Fibroblast of lung (primary cell): ENCODE data around the gene RAP2C. TPM values are rescaled to one million over a fixed set of nuclear protein-coding genes. Genes with fewer than 3 reads are reported as not detected.

Experiments
- DNase-seq, 2 donors: peaks; one replicate each; pipeline versions ENCODE4 v3.0.0 to v3.0.0-alpha.2; 2010; ENCODE audit warnings: low read depth in 2 of 2
- H2AFZ ChIP-seq: 2 replicates; pipeline ENCODE4 v1.5.1; 2012; ENCODE audit warnings: low read length, control low read depth, inconsistent platforms
- H3K27ac ChIP-seq: 2 replicates; pipeline ENCODE4 v1.5.1; 2011; ENCODE audit warnings: low read length, control low read depth; ENCODE audit not compliant: insufficient read depth
- H3K27me3 ChIP-seq: 2 replicates; pipeline ENCODE4 v1.5.1; 2011; ENCODE audit warnings: mild to moderate bottlenecking, low read length; ENCODE audit not compliant: control insufficient read depth, insufficient read depth
- H3K36me3 ChIP-seq: 2 replicates; pipeline ENCODE4 v1.5.1; 2011; ENCODE audit warnings: low read length; ENCODE audit not compliant: control insufficient read depth, insufficient read depth
- H3K4me1 ChIP-seq: 2 replicates; pipeline ENCODE4 v1.5.1; 2011; ENCODE audit warnings: low read length; ENCODE audit not compliant: control insufficient read depth, insufficient read depth; ENCODE audit errors: extremely low read depth
- H3K4me2 ChIP-seq: 2 replicates; pipeline ENCODE4 v1.5.1; 2011; ENCODE audit warnings: low read length, control low read depth; ENCODE audit not compliant: insufficient read depth; ENCODE audit errors: extremely low read depth
- H3K4me3 ChIP-seq, 4 experiments: fragments of 200-600 bp in 1 of 4; sonication (generic) in 1 of 4; replicated peaks in 1 of 4; 2 replicates each; pipeline ENCODE4 v1.5.1; 2011 to 2016; ENCODE audit warnings: low read length in 4 of 4, low read depth in 3 of 4, mild to moderate bottlenecking in 3 of 4, control low read depth in 2 of 4, inconsistent platforms in 1 of 4, mixed read lengths in 1 of 4; ENCODE audit not compliant: insufficient read depth in 1 of 4; ENCODE audit errors: control extremely low read depth in 1 of 4
- H3K79me2 ChIP-seq: 2 replicates; pipeline ENCODE4 v1.5.1; 2012; ENCODE audit warnings: mild to moderate bottlenecking, low read length, inconsistent platforms; ENCODE audit not compliant: control insufficient read depth, insufficient read depth
- H3K9ac ChIP-seq: 2 replicates; pipeline ENCODE4 v1.5.1; 2011; ENCODE audit warnings: mild to moderate bottlenecking, low read length, control low read depth; ENCODE audit not compliant: insufficient read depth
- H3K9me3 ChIP-seq: 2 replicates; pipeline ENCODE4 v1.5.1; 2012; ENCODE audit warnings: low read depth, low read length; ENCODE audit not compliant: control insufficient read depth, insufficient read depth
- H4K20me1 ChIP-seq: 2 replicates; pipeline ENCODE4 v1.5.1; 2011; ENCODE audit warnings: low read length; ENCODE audit not compliant: control insufficient read depth, insufficient read depth; ENCODE audit errors: extremely low read depth
- EZH2 ChIP-seq: IDR thresholded peaks from 2 replicates; pipeline ENCODE4 v1.5.1; 2012; ENCODE audit warnings: low read length, control low read depth, mild to moderate bottlenecking; ENCODE audit errors: missing control alignments
- polyA plus RNA-seq, 2 donors: library from polyadenylated mRNA; depleted of rRNA in 1 of 2; stranded (reverse) in 1 of 2; unstranded in 1 of 2; fragments of >200 nt; gene quantifications; 2 replicates each; pipeline ENCODE4 v1.2.1, GENCODE V29; 2011 to 2012; ENCODE audit warnings: missing spikeins in 1 of 2
- total RNA-seq: library from RNA; depleted of rRNA; stranded (reverse); fragments of >200 nt; gene quantifications from 2 replicates; pipeline ENCODE4 v1.2.1, GENCODE V29; 2014
- TF ChIP-seq, protein P1 (sequence below), 2 donors: IDR thresholded peaks in 1 of 2; conservative IDR thresholded peaks in 1 of 2; 1 replicate in 1 of 2; 2 replicates in 1 of 2; pipeline ENCODE4 v1.5.1; 2011 to 2012; ENCODE audit warnings: low read length in 2 of 2, control low read depth in 1 of 2, inconsistent platforms in 1 of 2, low read depth in 1 of 2, mild to moderate bottlenecking in 1 of 2

Gene RAP2C
- total and polyA plus RNA-seq, 2 donors (not counting 1 experiment from before 2014, with no cell fraction given), result 18.5 to 24.4 TPM

DNA sequence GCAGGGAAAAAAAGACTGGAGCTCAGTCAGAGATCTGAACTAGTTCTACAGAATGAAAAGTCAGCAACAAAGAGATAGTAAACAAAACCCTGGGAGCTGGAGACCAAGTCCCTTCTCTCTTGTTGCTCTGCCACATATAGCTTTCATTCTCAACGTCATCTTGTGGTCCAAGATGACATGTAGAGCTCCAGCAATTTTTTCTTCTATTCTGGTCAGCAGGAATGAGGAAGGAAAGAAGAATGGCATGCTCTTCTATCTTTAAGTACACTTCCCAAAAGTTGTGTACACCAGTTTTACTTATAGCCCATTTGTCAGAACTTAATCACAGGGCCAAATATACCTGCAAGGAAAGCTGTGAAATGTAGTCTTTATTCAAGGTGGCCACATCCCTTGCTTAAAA, 45.6 kb downstream of the RAP2C start:
- H3K27ac ChIP-seq, result no peak overlapping the region
- H3K79me2 ChIP-seq, result no peaks in the 10 kb centered on the region
- DNase-seq, result no peak

GRCh38 chrX:132171881-132172280, 47.4 kb downstream of the RAP2C start:
- Histone ChIP-seq H3K27ac (no peak overlapping the region), H3K4me3 (no peak overlapping the region)
- DNase-seq, result no peak

More for the DNA sequence above, 45.6 kb downstream of the RAP2C start:
- no peaks in the 10 kb centered on the region for H3K9me3 ChIP-seq
- H2AFZ ChIP-seq, result no peak overlapping the region
- H3K4me1 ChIP-seq, result no peaks in the 10 kb centered on the region
- H3K4me3 ChIP-seq, result no peak overlapping the region
- no peak overlapping the region for H3K4me2 ChIP-seq
- H3K27me3 ChIP-seq, result no peaks in the 10 kb centered on the region
- no peak overlapping the region for H3K9ac ChIP-seq
- H4K20me1 ChIP-seq, result no peaks in the 10 kb centered on the region
- no peaks in the 10 kb centered on the region for H3K36me3 ChIP-seq
- TF ChIP-seq, protein P1, sequence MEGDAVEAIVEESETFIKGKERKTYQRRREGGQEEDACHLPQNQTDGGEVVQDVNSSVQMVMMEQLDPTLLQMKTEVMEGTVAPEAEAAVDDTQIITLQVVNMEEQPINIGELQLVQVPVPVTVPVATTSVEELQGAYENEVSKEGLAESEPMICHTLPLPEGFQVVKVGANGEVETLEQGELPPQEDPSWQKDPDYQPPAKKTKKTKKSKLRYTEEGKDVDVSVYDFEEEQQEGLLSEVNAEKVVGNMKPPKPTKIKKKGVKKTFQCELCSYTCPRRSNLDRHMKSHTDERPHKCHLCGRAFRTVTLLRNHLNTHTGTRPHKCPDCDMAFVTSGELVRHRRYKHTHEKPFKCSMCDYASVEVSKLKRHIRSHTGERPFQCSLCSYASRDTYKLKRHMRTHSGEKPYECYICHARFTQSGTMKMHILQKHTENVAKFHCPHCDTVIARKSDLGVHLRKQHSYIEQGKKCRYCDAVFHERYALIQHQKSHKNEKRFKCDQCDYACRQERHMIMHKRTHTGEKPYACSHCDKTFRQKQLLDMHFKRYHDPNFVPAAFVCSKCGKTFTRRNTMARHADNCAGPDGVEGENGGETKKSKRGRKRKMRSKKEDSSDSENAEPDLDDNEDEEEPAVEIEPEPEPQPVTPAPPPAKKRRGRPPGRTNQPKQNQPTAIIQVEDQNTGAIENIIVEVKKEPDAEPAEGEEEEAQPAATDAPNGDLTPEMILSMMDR (conservative IDR thresholded peaks at IDR 0.05 in 1 of 2, IDR thresholded peaks at IDR 0.05 in 1 of 2; ENCODE audit: low read depth in 1 of 2, low read length in 2 of 2), result no peak
- TF ChIP-seq EZH2, result no peak

GRCh38 chrX:132171478-132171877, 47.8 kb downstream of the RAP2C start:
- no peak for TF ChIP-seq EZH2
- TF ChIP-seq, protein P1 (conservative IDR thresholded peaks at IDR 0.05 in 1 of 2, IDR thresholded peaks at IDR 0.05 in 1 of 2; ENCODE audit: low read depth in 1 of 2, low read length in 2 of 2), result no peak
- H3K27me3 ChIP-seq, result no peaks in the 10 kb centered on the region
- H2AFZ ChIP-seq, result no peak overlapping the region
- H3K4me3 ChIP-seq, result no peak overlapping the region
- no peak overlapping the region for H3K4me2 ChIP-seq
- H4K20me1 ChIP-seq, result no peaks in the 10 kb centered on the region
- no peak overlapping the region for H3K27ac ChIP-seq
- H3K9ac ChIP-seq, result no peak overlapping the region
- peak in 1 of 2 donors; percentile 0 for DNase-seq
- H3K9me3 ChIP-seq, result no peaks in the 10 kb centered on the region
- H3K36me3 ChIP-seq, result no peaks in the 10 kb centered on the region
- H3K4me1 ChIP-seq, result no peaks in the 10 kb centered on the region
- H3K79me2 ChIP-seq, result no peaks in the 10 kb centered on the region

More at GRCh38 chrX:132171881-132172280, 47.4 kb downstream of the RAP2C start:
- Histone ChIP-seq H3K9me3 (no peaks in the 10 kb centered on the region), H3K9ac (no peak overlapping the region), H2AFZ (no peak overlapping the region), H3K4me1 (no peaks in the 10 kb centered on the region), H4K20me1 (no peaks in the 10 kb centered on the region), H3K27me3 (no peaks in the 10 kb centered on the region), H3K79me2 (no peaks in the 10 kb centered on the region), H3K4me2 (no peak overlapping the region), H3K36me3 (no peaks in the 10 kb centered on the region)
- TF ChIP-seq EZH2, result no peak
- TF ChIP-seq, protein P1 (conservative IDR thresholded peaks at IDR 0.05 in 1 of 2, IDR thresholded peaks at IDR 0.05 in 1 of 2; ENCODE audit: low read depth in 1 of 2, low read length in 2 of 2), result no peak
